HG03139 (cell line): ENCODE results near the gene C2CD2L.
"Not testable (repeated sequence)": the region's sequence is repeated elsewhere in the genome, so short reads cannot be mapped to it uniquely, and the experiment has no call there.

Experiments used
- ATAC-seq: cut with Tn5 transposase; IDR thresholded peaks from one replicate; pipeline ENCODE4 v1.9.1; 2021; ENCODE audit not compliant: unreplicated experiment

The C2CD2L gene

GRCh38 chr11:119113716-119114115, 6.6 kb downstream of the C2CD2L start:
- no peak for ATAC-seq

- ATAC-seq: no peak
Measured at GRCh38 chr11:119114351-119114750, 7.2 kb downstream of the C2CD2L start.

GRCh38 chr11:119115484-119116234, 8.5 kb downstream of the C2CD2L start:
- no peak for ATAC-seq

GRCh38 chr11:119116235-119116594, 9.1 kb downstream of the C2CD2L start:
- no peak for ATAC-seq

GRCh38 chr11:119116601-119117000, 9.5 kb downstream of the C2CD2L start:
- no peak for ATAC-seq

GRCh38 chr11:119117004-119117706, 10.0 kb downstream of the C2CD2L start:
- no peak for ATAC-seq

- ATAC-seq: no peak
Measured at GRCh38 chr11:119118227-119118626, 11.1 kb downstream of the C2CD2L start.

- ATAC-seq: no peak
Measured at GRCh38 chr11:119118946-119119345, 11.8 kb downstream of the C2CD2L start.

- no peak for ATAC-seq
Measured at GRCh38 chr11:119120639-119121007, 13.5 kb downstream of the C2CD2L start.

- peak; percentile 97 for ATAC-seq
Measured at GRCh38 chr11:119121008-119121810, 14.1 kb downstream of the C2CD2L start, which contains the start of gene HINFP. Gene HINFP (plus strand): TSS chr11:119121580. CDS start chr11:119126945, 5,365 bp downstream.

- no peak for ATAC-seq
Measured at GRCh38 chr11:119121811-119122124, 14.6 kb downstream of the C2CD2L start.

- ATAC-seq: no peak
Measured at GRCh38 chr11:119125821-119126220, 18.7 kb downstream of the C2CD2L start.

- no peak for ATAC-seq
Measured at GRCh38 chr11:119126675-119127268, 19.6 kb downstream of the C2CD2L start.

- no peak for ATAC-seq
Measured at GRCh38 chr11:119130662-119131061, 23.5 kb downstream of the C2CD2L start.

- ATAC-seq: no peak
Measured at GRCh38 chr11:119134389-119134978, 27.3 kb downstream of the C2CD2L start.

GRCh38 chr11:119139276-119139675, 32.1 kb downstream of the C2CD2L start:
- not testable (repeated sequence) for ATAC-seq

- no peak for ATAC-seq
Measured at GRCh38 chr11:119144825-119145486, 37.8 kb downstream of the C2CD2L start.

GRCh38 chr11:119145551-119145950, 38.4 kb downstream of the C2CD2L start:
- ATAC-seq: no peak

- ATAC-seq: no peak
Measured at GRCh38 chr11:119147604-119148333, 40.6 kb downstream of the C2CD2L start.

- ATAC-seq: no peak
Measured at GRCh38 chr11:119148720-119149017, 41.5 kb downstream of the C2CD2L start.
